Tibial nerve (tissue), 3 donors: Measurements from ENCODE around the gene DMBX1.

Experiments used
- POLR2A ChIP-seq, 2 donors: fragments of 450-650 bp; IDR thresholded peaks; one replicate each; pipeline ENCODE4 v1.6.1; 2017; ENCODE audit warnings: antibody characterized with exemption in 2 of 2, mild to moderate bottlenecking in 2 of 2, moderate library complexity in 2 of 2
- TF ChIP-seq, protein P1 (sequence below), 5 experiments: fragments of 200-600 bp in 3 of 5; fragments of 450-650 bp in 2 of 5; sonication (generic) in 3 of 5; IDR thresholded peaks; one replicate each; pipeline ENCODE4 v1.5.1; 2016 to 2019; ENCODE audit warnings: antibody characterized with exemption in 5 of 5, mild to moderate bottlenecking in 3 of 5, moderate library complexity in 2 of 5

DNA sequence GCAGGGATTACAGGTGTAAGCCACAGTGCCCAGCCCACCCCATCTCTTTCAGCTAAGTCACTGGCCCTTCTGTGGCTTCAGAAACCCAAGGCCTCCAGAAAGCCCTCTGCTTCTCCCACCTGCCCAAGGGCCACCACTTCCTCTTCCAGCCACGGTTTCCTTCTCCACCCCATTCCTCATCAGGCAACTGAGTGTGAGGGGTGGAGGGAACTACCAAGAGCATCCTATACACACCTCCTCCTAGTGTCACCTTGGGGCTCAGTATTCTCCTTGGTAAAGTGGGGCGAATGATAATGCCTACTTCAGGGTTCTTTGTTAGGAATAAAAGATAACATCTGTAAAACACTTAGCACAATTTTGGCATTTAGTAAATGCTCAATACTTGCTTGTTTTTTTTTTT is 31.8 kb downstream of the DMBX1 start:
- TF ChIP-seq, protein P1, sequence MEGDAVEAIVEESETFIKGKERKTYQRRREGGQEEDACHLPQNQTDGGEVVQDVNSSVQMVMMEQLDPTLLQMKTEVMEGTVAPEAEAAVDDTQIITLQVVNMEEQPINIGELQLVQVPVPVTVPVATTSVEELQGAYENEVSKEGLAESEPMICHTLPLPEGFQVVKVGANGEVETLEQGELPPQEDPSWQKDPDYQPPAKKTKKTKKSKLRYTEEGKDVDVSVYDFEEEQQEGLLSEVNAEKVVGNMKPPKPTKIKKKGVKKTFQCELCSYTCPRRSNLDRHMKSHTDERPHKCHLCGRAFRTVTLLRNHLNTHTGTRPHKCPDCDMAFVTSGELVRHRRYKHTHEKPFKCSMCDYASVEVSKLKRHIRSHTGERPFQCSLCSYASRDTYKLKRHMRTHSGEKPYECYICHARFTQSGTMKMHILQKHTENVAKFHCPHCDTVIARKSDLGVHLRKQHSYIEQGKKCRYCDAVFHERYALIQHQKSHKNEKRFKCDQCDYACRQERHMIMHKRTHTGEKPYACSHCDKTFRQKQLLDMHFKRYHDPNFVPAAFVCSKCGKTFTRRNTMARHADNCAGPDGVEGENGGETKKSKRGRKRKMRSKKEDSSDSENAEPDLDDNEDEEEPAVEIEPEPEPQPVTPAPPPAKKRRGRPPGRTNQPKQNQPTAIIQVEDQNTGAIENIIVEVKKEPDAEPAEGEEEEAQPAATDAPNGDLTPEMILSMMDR (IDR thresholded peaks at IDR 0.05): no peak
- no peak for TF ChIP-seq POLR2A (IDR thresholded peaks at IDR 0.05)
